HG03354 (cell line): ENCODE measurements around the gene SASS6.
A peak's percentile ranks its signal among the peaks of the same experiment; 100 is the strongest.
"Not testable (repeated sequence)": the region's sequence is repeated elsewhere in the genome, so short reads cannot be mapped to it uniquely, and the experiment has no call there.

Source experiments
- ATAC-seq: cut with Tn5 transposase; IDR thresholded peaks from one replicate; pipeline ENCODE4 v1.9.1; 2021; ENCODE audit warnings: mild to moderate bottlenecking; ENCODE audit not compliant: unreplicated experiment, poor library complexity, severe bottlenecking

Gene SASS6

DNA sequence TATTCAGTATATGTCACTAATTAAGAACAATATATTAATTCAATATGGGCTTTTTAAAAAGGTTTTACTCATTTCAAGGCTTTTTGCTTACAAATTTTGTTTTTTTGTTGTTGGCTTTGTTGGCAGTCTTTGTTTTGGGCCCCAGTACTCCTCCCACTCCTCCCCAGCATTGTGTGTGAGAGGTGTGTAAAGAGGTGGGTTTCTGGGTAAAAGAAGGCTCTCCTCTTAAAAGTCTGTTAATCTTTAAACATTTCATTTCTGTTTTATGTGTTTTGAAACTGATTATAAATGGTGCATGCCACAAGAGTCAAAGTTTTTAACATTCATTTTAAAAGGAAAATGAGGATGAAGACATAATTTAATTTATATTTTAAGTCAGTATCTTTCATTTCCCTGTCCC, 79.6 kb downstream of the SASS6 start:
- ATAC-seq: no peak

GRCh38 chr1:100051893-100052292, 80.8 kb downstream of the SASS6 start:
- no peak for ATAC-seq

GRCh38 chr1:100051401-100051800, 81.3 kb downstream of the SASS6 start:
- no peak for ATAC-seq

DNA sequence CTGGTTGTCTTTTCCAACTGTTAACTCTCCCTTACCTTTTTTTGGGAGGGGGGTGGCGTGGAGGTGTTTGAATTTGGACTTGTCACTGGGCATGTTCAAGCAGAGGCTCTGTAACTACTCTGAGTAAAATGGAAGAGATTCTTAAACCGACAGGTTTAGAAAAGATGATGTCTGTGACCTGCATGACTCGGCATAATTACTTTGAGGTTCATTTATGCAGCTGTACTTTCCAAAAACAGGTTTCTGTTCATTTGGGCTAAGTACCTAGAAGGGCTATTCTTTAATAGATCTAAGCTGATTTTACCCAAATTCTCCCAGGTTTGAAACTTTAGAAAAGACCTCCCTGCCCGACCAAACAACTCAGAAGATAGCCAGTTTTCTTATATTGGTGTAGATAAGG, 82.6 kb downstream of the SASS6 start:
- ATAC-seq: no peak

- ATAC-seq: not testable (repeated sequence)
Measured at GRCh38 chr1:100047235-100047708, 85.5 kb downstream of the SASS6 start.

- ATAC-seq: no peak
Measured at GRCh38 chr1:100045206-100045605, 87.5 kb downstream of the SASS6 start.

GRCh38 chr1:100039591-100039990, 93.1 kb downstream of the SASS6 start:
- no peak for ATAC-seq

DNA sequence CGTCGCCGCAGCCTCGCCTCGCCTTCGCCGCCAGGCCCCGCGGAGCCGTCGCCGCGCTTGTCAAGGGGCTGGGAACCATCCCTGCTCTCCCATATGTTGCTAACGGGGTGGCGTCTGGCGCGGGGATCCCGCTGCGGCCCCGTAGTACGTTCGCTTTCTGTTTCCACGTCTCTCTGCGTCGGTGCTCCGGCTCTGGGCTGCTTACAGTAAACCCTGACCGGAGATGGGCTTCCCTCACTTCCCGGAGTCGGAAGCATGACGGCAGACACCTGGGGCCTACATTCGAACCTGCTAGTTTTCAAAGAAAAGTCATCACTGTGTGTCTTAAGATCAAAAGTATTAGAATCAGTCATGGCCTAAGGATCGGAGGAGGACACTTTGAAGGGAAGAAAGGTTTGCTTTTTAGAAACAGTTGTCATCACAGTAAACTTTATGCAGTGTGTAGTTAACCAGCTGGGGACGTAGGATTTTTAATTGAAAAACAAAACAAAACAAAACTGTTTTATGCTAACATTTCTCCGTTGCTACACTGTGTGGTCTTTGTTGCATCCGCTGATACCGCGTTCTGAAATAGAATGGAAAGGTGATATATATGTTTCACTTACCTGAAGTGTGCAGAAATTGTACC, 94.0 kb downstream of the SASS6 start:
- ATAC-seq: peak; percentile 51

GRCh38 chr1:100037927-100038659, 94.6 kb downstream of the SASS6 start:
- peak; percentile 84 for ATAC-seq

- peak; percentile 2 for ATAC-seq
Measured at GRCh38 chr1:100037656-100037926, 95.1 kb downstream of the SASS6 start.

GRCh38 chr1:100036718-100037655, 95.7 kb downstream of the SASS6 start:
- ATAC-seq: no peak

- no peak for ATAC-seq
Measured at GRCh38 chr1:100035214-100035613, 97.5 kb downstream of the SASS6 start.

DNA sequence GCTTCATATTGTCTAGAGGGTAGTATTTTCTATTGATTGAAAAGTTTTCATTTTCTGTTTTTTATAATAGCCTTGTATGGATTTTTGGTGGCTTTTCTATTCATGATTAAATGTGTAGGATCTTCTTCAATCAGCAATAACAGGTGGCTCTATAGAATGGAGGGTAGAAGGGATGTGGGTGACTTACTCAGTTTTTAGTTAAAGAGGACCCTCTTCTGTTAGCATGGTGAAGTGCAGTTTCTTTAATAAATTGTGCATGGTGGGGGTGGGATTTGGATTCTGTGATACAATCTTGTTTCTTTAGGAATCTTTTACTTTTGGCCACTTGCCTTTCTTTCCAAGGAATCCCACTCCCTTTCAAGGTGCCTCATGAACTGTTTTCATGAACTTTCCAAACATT, 98.3 kb downstream of the SASS6 start:
- no peak for ATAC-seq
